Right lobe of liver (tissue), 4 donors: ENCODE measurements around the gene TASL.

ENCODE experiments used
- CTCF ChIP-seq, 4 donors: fragments of 200-600 bp in 3 of 4; fragments of 450-650 bp in 1 of 4; IDR thresholded peaks; one replicate each; pipeline versions ENCODE4 v1.5.1 to v1.8.0; 2016 to 2022; ENCODE audit warnings: antibody characterized with exemption in 4 of 4, mild to moderate bottlenecking in 2 of 4
- POLR2A ChIP-seq: fragments of 450-650 bp; IDR thresholded peaks from one replicate; pipeline ENCODE4 v1.6.1; 2017; ENCODE audit warnings: antibody characterized with exemption, mild to moderate bottlenecking
- donor health status: DM: no; HTN: no; CAD: no.
- donor health status: DM: no; HTN: no; CAD: no.
- donor health status: DM: no; HTN: yes; CAD: no.

- TF ChIP-seq CTCF (IDR thresholded peaks at IDR 0.05) (no peak), POLR2A (no peak)
These were observed 16.4 kb downstream of the TASL start for GRCh38 chrX:30561191-30561590.
